ENCODE data around the gene SHISAL1.

- TF ChIP-seq CTCF (IDR thresholded peaks at IDR 0.05) (no peak), POLR2A (IDR thresholded peaks at IDR 0.05) (no peak)
Measured at GRCh38 chr22:44242946-44243724, 69.6 kb downstream of the SHISAL1 start.

Data from ovary (tissue), 3 donors.